Right renal cortex interstitium (tissue), 3 donors: ENCODE data around the gene GADL1. TPM values are rescaled to one million over a fixed set of nuclear protein-coding genes. Genes with fewer than 3 reads are reported as not detected.

ENCODE experiments used
- DNase-seq, 3 donors: peaks; one replicate each; pipeline ENCODE4 v3.0.0-alpha.2; 2013; ENCODE audit warnings: low read depth in 3 of 3, low spot score in 2 of 3
- polyA plus RNA-seq, 3 donors: library from polyadenylated mRNA; unstranded; fragments of 120-200 nt; gene quantifications; one replicate each; pipeline ENCODE4 v1.2.1, GENCODE V29; 2013; ENCODE audit not compliant: insufficient read length in 3 of 3

GADL1 gene
- polyA plus RNA-seq, 3 donors: 2.4 to 2.6 (median 2.6) TPM

DNA sequence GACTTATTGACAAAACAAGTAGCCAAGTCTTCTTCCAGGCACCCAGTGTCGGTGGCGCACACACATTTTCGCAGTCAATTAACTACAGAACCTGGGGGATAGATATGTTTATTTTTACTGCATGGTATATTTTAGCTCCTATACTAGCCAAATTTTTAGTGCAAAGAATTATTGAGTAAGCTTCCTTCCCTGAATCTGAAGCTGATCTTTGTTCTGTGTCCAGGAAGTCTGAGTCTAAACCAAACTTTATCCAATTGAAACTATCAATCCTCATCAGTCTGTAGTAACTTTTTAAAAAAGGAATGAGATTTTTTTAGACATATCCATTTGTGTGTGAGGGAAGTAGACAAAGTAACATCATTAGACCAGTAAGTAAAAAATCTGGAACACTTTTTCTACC is 133.1 kb downstream of the GADL1 start:
- DNase-seq: no peak

GRCh38 chr3:30760737-30761136 is 133.7 kb downstream of the GADL1 start:
- DNase-seq: no peak

DNA sequence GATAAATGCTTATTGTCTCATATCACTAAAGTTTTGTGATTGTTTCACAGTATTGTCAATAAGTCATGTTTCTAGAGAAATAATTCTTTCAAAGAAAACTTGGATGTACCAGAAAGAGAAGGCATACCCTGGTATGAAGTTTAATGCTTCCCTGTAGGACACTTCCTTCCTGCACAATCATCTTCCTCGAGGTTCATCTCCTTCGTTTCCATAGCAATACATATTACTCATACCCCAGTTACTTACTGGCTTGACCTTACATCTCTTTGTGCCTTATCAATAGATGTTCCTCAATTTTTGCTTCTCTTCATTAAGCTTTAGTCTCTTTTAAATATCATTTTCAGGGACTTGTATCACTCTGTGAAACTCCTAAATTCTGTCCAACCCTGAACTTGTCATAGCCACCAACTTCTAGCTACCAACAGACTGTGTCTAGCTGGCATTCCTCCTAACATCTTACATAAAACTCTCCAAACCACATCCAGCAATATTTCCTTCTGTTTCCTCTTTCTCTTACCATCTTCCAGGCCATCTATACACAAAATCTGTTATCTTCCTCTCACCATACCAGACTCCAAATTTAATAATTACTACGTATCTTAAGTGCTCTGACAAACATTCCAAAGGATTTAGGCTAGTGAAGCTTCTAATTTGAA is 134.3 kb downstream of the GADL1 start:
- no peak for DNase-seq

GRCh38 chr3:30756218-30756617 is 138.2 kb downstream of the GADL1 start:
- no peak for DNase-seq

DNA sequence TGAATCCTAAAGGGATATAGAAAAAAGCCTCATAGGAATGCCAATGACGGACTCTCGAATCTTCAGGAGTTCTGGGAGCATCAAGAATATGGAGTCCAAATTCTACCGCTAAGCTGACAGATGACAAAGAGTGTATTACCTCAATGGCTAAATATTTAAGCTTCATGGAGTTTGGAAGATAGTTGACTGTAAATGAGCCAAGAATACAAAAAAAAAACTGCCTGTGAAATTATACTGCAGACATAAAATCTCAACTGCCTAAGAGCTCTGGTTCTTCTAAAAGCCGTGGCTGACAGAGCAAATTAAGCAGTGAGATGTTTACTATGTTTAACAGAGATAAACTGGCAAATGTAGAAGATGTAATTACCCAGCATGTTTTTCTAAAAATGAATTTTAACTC is 140.0 kb downstream of the GADL1 start:
- DNase-seq: no peak

DNA sequence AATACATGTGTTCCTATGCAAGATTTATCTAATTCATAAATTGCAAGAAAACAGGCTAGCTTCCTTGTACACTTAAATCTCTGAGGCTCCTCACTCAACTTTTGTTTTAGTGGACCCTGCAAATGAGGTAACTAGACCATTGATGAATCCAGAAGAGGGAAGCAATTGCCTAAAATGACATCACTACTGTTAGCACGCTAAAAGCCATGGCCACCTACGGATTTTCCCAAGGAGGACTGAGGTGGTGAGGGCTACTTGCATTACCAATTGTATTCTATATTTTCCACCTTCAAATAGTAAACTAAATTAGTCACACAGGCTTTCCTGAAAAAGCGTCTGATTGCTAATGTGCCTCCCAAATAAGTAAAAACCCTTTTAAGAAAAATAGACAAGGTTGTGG is 140.7 kb downstream of the GADL1 start:
- no peak for DNase-seq

GRCh38 chr3:30752970-30753369 is 141.5 kb downstream of the GADL1 start:
- no peak for DNase-seq

DNA sequence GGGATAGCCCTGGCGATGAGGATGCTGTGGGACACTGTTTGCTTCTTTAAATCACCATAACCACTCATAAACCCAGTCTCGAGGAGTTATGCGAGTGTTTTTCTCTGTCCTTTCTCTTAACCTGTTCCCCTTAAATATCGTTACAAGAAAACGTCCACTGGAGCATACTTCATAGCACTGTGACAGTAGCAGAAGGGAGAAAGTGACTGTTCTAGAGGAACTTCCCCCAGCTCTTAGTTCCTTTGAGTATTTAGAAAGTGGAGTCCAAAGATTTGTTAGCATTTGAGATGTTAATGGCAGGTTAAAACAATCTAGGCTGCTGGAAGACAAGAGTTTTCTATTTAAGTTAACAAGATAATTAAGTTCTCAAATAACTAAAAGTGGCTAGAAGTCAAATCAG is 142.0 kb downstream of the GADL1 start:
- no peak for DNase-seq

DNA sequence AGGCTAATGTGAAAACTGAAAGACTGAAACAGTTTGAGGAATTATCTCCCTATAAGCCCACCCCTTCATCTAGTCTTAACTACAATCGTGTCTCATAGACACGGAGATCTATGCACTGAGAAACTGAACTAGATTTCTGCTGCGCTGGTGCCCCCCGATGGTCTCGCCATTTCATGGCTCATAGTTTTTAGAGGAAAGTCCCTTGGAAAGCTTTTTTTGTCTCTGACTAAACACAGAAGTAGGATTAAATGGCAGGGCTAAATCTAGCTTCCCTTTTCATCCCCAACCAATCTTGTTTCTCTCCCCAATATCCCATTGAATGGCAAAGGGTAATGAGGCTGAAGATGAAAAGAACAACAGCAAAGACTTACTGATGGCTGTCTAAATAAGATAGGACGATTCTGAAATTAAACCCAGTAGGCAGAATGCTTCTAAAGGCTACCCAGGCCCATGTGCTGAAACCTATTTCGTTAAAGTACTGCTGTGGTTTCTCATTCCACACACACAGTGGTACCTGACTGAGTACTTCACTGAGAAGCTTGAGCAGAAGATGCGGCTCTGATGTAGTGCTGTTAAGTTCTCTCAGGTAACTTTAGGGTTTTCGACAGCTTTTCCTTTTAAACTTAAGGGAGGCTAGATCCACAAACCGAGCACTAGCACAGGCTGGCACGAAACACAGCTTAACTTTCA is 142.7 kb downstream of the GADL1 start:
- DNase-seq: no peak

DNA sequence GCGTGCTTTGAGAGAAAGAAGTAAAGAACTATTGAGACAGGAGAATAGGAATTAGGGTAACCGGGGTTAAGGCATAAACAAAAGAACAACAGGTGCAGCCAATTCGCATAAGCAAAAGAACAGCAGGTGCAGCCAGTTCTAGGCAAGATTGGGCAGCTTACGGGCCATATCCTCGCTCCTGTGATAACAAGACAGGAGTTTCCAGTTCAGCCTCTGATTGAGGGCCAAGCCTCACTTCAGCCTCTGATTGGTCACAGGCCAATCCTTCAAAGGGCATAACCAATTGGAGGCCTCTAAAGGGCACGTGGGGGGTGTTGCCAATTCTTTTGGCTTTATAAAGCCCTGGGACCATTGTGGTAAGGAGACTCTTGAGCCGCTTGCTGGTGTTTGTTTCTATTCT is 143.5 kb downstream of the GADL1 start:
- no peak for DNase-seq

DNA sequence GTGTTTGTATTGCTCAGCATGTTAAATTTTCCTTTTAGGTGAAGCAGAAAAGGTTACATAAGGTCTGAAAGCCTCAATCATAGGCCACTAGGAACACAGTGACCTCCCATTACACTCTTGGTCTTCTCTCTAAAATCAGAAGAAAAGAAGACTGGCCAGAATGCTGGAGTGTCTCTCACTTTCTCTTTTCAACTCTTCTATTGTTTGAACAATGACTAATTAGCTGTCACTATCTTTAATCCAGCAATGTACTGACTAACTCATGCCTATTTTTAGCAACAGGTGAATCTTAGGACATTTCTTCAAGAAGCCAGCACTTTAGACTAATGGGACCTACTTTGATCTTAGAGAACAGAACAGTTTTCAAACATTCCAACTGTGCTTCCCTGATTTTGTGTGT is 145.2 kb downstream of the GADL1 start:
- no peak for DNase-seq

DNA sequence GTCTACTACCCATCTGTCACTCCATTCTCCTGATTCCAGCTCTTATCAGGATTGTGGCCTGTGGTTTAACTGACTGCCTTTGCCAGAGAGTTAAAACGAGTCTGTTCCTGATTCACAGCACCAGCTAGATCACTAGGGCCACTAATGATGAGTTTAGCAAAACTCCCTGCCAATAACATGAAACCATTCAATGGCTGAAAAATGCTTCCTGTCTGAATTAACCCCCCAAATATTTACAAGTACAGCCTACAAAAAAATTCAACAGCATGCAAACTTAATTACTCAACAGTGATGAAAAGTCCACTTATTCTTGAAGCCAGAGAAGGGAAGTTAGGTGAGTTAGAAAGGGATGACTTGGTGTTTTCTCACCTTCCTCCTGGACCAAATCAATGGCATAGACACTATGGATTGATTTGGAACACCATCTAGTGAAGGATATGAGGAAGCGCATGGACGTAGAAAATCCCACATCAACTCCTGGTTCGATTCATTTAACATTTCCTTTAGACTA is 146.6 kb downstream of the GADL1 start:
- DNase-seq: no peak

GRCh38 chr3:30743641-30744317 is 150.7 kb downstream of the GADL1 start:
- DNase-seq: no peak

DNA sequence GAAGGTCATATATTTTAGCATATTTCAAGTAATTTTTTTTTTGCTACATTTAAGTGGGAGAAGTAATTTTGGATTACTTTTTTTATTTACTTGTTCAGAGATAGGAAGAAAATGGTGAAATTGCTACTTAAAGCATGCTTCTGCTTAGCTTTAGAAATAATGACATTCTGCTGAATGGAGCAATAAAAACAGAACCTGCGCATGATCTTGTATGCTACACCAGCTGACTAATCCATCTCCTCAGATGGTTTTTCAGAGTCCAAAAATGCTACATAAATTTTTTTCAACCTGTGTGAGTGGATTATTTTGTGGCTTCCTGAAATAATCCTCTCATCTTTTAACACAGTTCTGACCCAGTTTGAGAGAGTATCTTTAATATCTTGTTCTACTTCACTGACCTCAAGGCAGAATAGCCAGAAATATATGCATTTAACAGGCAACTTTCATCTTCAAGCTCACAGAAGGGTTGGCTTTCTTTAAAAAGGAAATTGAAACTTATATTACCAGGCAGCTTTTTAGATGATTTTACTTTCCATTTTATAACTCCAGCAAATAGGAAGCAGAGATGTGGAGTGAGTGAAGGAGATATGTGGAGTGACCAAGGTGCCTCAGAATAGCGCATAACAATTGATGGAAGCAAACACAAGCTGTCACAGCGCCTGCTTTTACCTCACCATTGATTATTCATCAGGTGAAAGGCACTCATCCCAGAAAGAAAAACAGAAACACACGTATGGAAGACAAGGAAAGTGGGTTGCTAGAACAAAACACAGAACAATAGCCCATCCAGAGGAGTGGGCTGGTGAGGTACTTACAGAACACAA is 151.5 kb downstream of the GADL1 start:
- DNase-seq: no peak

GRCh38 chr3:30741889-30742288 is 152.6 kb downstream of the GADL1 start:
- no peak for DNase-seq

- DNase-seq: no peak
Observed at GRCh38 chr3:30738605-30739004, 155.9 kb downstream of the GADL1 start.

DNA sequence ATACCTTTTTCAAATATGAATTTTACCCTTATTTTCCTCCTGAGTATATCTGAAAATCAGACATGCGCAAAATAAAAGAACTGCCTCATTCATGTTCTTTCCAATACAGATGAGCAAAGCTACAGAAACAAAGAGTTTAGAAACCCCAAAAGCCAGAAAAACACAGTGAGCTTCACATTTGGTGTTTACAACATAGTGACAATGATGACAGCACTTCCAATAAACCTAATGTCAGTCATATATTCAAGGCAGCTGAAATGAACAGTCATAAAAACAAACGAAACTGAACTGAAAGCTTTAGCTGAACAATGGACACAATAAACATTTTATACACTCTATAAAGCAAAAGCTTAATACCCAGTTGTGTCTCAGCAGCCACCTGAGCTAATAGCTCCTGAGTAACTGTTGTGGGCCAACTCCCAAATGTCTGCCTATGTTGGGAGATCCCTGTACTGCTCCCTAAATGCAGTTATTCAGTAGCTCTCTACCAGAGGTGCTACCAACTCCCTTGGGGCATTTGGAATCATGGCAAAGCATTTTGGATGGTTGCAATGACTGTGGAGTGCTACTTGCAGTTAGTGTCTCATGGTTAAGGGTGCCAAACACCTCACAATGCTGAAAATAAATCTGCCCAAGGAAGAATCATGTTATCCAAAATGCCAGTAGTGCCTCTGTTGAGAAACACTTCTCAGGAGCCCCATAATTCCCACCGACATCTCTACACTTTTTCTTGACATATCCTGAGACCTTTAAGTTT is 156.5 kb downstream of the GADL1 start:
- DNase-seq: no peak

GRCh38 chr3:30733696-30734095 is 160.8 kb downstream of the GADL1 start:
- no peak for DNase-seq

- DNase-seq: no peak
Observed at GRCh38 chr3:30733209-30733608, 161.3 kb downstream of the GADL1 start.

DNA sequence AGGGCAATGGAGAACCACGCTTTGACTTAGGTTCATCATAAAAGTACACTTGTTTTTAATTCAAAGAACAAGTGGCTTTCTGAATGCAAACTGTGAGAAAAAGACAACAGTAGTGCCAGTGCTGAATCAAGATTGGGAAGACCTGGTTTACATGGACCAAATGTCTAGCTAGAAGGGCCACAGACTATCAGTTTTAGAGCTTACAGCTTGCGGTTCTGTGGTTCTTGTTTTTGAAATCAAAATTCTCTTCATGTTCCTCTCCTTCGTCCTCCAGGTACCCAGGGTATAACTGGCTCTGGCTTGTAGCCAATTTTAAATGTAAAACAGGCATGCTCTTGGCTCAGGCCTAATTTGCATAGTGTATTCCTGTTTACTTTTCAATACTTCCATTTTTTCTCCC is 163.5 kb downstream of the GADL1 start:
- DNase-seq: no peak
